Tibial nerve (tissue), 4 donors: ENCODE measurements around the gene BTN1A1. TPM values are rescaled to one million over a fixed set of nuclear protein-coding genes. Genes with fewer than 3 reads are reported as not detected.

ENCODE experiments used
- DNase-seq, 2 donors: peaks; one replicate each; pipeline ENCODE4 v3.0.0-alpha.2; 2019; ENCODE audit warnings: low spot score in 2 of 2
- H3K27ac ChIP-seq, 4 donors: fragments of 200-600 bp; sonication (generic) in 3 of 4; one replicate each; pipeline ENCODE4 v1.5.1; 2017 to 2019; ENCODE audit warnings: mild to moderate bottlenecking in 1 of 4
- H3K27me3 ChIP-seq, 2 donors: fragments of 200-600 bp; sonication (generic) in 1 of 2; one replicate each; pipeline versions ENCODE4 v1.5.1 to v1.6.0; 2017 to 2019
- H3K36me3 ChIP-seq, 3 donors: fragments of 200-600 bp; sonication (generic); one replicate each; pipeline ENCODE4 v1.5.1; 2018 to 2019
- H3K4me1 ChIP-seq, 4 donors: fragments of 200-600 bp; sonication (generic) in 3 of 4; one replicate each; pipeline ENCODE4 v1.5.1; 2017 to 2019
- H3K4me3 ChIP-seq, 4 donors: fragments of 200-600 bp; sonication (generic) in 3 of 4; one replicate each; pipeline ENCODE4 v1.5.1; 2017 to 2019; ENCODE audit warnings: mild to moderate bottlenecking in 1 of 4, moderate library complexity in 1 of 4
- H3K9me3 ChIP-seq, 4 donors: fragments of 200-600 bp; sonication (generic) in 3 of 4; one replicate each; pipeline ENCODE4 v1.5.1; 2017 to 2019
- EP300 ChIP-seq, 2 donors: sonication (generic); formaldehyde crosslinking; IDR thresholded peaks; one replicate each; pipeline ENCODE4 v1.6.1; 2017; ENCODE audit warnings: antibody characterized with exemption in 2 of 2, mild to moderate bottlenecking in 1 of 2
- POLR2A ChIP-seq, 2 donors: fragments of 450-650 bp; IDR thresholded peaks; one replicate each; pipeline ENCODE4 v1.6.1; 2017; ENCODE audit warnings: antibody characterized with exemption in 2 of 2, mild to moderate bottlenecking in 2 of 2, moderate library complexity in 2 of 2
- WGBS, 2 donors: methylation state at CpG; one replicate each; pipeline ENCODE4 v1.1.5; 2018; 5-methylcytosine and 5-hydroxymethylcytosine counted together
- total RNA-seq, 4 donors: library from RNA; depleted of rRNA; stranded (reverse); fragments of >200 nt; gene quantifications; one replicate each; pipeline ENCODE4 v1.1.0, GENCODE V29; 2016
- TF ChIP-seq, protein P1 (sequence below), 5 experiments: fragments of 200-600 bp in 3 of 5; fragments of 450-650 bp in 2 of 5; sonication (generic) in 3 of 5; IDR thresholded peaks; one replicate each; pipeline ENCODE4 v1.5.1; 2016 to 2019; ENCODE audit warnings: antibody characterized with exemption in 5 of 5, mild to moderate bottlenecking in 3 of 5, moderate library complexity in 2 of 5

BTN1A1 gene
- total RNA-seq, 4 donors from 2014 or later, result not detected

DNA sequence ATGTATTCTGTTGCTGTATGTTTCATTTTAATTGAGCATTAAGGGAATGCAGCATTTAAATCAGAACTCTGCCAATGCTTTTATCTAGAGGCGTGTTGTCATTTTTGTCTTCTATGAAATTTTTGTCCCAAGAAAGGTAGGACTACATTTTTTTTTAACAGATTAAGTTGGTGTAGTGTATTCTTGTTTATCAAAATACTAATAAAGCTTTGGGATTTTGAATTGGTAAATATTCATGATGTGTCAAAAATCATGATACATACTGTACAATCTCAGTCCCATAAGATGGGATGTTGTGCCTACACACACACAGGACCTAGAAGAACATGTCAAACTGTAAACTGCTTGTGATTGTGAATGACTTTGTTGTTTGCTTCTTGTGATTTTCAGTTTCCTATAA lies 26.8 kb downstream of the BTN1A1 start:
- Histone ChIP-seq H3K4me1 (peaks cover 0 to 9% (median under 1%) of the 10 kb centered on the region in 4 donors), H3K4me3 (no peak overlapping the region), H3K9me3 (no peaks in the 10 kb centered on the region), H3K36me3 (no peaks in the 10 kb centered on the region), H3K27ac (no peak overlapping the region), H3K27me3 (no peaks in the 10 kb centered on the region)
- WGBS, 2 donors, result 95 to 96% methylated on average over 1 of the region's 1 CpG
- TF ChIP-seq POLR2A (IDR thresholded peaks at IDR 0.05) (no peak), EP300 (IDR thresholded peaks at IDR 0.05) (no peak)
- TF ChIP-seq, protein P1, sequence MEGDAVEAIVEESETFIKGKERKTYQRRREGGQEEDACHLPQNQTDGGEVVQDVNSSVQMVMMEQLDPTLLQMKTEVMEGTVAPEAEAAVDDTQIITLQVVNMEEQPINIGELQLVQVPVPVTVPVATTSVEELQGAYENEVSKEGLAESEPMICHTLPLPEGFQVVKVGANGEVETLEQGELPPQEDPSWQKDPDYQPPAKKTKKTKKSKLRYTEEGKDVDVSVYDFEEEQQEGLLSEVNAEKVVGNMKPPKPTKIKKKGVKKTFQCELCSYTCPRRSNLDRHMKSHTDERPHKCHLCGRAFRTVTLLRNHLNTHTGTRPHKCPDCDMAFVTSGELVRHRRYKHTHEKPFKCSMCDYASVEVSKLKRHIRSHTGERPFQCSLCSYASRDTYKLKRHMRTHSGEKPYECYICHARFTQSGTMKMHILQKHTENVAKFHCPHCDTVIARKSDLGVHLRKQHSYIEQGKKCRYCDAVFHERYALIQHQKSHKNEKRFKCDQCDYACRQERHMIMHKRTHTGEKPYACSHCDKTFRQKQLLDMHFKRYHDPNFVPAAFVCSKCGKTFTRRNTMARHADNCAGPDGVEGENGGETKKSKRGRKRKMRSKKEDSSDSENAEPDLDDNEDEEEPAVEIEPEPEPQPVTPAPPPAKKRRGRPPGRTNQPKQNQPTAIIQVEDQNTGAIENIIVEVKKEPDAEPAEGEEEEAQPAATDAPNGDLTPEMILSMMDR (IDR thresholded peaks at IDR 0.05), result no peak
- no peak for DNase-seq

DNA sequence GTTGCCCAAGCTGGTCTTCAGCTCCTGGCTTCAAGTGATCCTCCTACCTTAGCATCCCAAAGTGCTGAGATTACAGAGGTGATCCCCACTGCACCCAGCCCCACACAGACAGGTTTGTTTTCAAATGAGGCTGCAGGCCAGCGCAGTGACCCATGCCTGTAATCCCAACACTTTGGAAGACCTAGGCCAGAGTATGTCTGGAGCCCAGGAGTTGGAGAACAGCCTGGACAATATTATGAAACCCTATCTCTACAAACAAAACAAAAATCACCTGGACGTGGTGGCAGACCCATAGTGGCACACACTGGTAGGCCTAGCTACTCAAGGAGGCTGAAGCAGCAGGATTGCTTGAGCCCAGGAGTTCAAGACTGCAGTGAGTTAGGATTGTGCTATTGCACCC lies 30.1 kb downstream of the BTN1A1 start:
- H3K4me1 ChIP-seq, result peaks cover 0 to 17% (median 2%) of the 10 kb centered on the region in 4 donors
- TF ChIP-seq, protein P1 (IDR thresholded peaks at IDR 0.05), result no peak
- TF ChIP-seq EP300 (IDR thresholded peaks at IDR 0.05) (no peak), POLR2A (IDR thresholded peaks at IDR 0.05) (no peak)
- H3K4me3 ChIP-seq, result no peak overlapping the region
- DNase-seq, result no peak
- H3K27ac ChIP-seq, result no peak overlapping the region
- 97 to 100% methylated on average over 2 of the region's 2 CpGs for WGBS, 2 donors
- no peaks in the 10 kb centered on the region for H3K9me3 ChIP-seq
- no peaks in the 10 kb centered on the region for H3K27me3 ChIP-seq
- no peaks in the 10 kb centered on the region for H3K36me3 ChIP-seq

DNA sequence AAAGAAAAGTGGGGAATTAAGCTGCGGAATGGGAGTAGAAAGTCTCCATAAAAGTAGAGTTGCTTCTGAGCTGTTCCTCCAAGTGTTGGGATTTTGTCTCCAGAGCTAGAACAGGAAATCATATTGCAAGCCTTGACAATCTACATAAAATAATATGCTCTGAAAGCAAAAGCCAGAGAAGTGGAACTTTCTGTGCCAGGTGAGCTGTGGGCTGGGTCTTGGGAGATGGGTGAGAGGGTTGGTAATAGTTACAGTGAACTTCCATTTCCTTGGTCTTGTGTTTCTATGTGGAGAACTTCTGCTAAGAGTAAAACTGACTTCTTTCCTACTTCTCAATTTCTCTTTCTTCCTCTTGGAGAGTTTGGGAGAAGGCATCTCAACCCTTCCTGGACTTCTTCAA lies 31.8 kb downstream of the BTN1A1 start:
- peak overlapping the region in 3 of 4 donors; percentile 72 to 89 (median 83) for H3K27ac ChIP-seq
- 88 to 96% methylated on average over 1 of the region's 1 CpG for WGBS, 2 donors
- no peak overlapping the region for H3K4me3 ChIP-seq
- no peaks in the 10 kb centered on the region for H3K36me3 ChIP-seq
- H3K9me3 ChIP-seq, result no peaks in the 10 kb centered on the region
- DNase-seq, result no peak
- TF ChIP-seq, protein P1 (IDR thresholded peaks at IDR 0.05), result no peak
- no peak for TF ChIP-seq EP300 (IDR thresholded peaks at IDR 0.05)
- TF ChIP-seq POLR2A (IDR thresholded peaks at IDR 0.05), result no peak
- H3K4me1 ChIP-seq, result peaks cover 0 to 32% (median 9%) of the 10 kb centered on the region in 4 donors
- no peaks in the 10 kb centered on the region for H3K27me3 ChIP-seq

DNA sequence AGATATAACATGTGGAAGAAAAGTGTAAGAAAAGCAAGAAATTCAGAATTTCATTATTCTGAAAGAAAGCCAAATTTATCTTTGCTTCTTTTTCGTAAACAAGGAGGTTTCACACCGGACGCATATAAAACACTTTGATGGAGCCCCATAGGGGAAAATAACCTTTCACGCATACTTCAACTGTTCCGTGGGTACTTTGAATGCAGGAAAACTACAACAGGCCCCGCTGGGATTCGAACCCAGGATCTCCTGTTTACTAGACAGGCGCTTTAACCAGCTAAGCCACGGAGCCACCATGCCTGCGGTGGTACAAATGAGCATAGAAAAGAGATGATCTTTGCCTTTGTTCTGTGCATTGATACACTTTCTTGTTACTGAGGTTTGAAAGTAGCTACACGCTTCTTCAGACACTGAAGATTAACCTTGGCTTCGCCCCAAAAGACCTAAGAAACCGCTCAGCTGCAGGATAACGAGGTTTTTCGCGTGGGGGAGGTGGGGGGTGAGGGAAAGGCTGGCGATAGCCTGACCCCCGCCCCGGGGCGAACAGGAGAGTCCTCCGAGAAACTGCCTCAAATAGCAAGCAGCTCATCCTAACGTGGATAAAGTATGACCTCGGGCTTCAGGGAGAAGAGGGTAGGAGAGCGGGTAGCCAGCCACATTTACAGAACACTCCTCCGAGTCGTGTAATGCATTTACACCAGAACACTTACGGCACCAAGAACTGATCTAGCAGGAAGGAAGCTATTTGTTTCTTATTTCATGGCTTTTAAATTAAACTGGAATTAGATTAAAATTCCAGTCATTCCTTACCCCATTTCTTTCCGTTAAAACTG lies 32.8 kb downstream of the BTN1A1 start:
- H3K27ac ChIP-seq, result peak overlapping the region; percentile 63 to 89 (median 78)
- DNase-seq, result peak; percentile 92 to 98
- H3K4me1 ChIP-seq, result peaks cover 0 to 33% (median 11%) of the 10 kb centered on the region in 4 donors
- no peaks in the 10 kb centered on the region for H3K27me3 ChIP-seq
- no peaks in the 10 kb centered on the region for H3K36me3 ChIP-seq
- no peaks in the 10 kb centered on the region for H3K9me3 ChIP-seq
- WGBS, 2 donors, result 1% methylated on average over 28 of the region's 28 CpGs
- TF ChIP-seq POLR2A (IDR thresholded peaks at IDR 0.05) (no peak), EP300 (IDR thresholded peaks at IDR 0.05) (peak in 1 of 2 donors; percentile 68)
- TF ChIP-seq, protein P1 (IDR thresholded peaks at IDR 0.05), result no peak
- H3K4me3 ChIP-seq, result peak overlapping the region; percentile 44 to 71 (median 65)

DNA sequence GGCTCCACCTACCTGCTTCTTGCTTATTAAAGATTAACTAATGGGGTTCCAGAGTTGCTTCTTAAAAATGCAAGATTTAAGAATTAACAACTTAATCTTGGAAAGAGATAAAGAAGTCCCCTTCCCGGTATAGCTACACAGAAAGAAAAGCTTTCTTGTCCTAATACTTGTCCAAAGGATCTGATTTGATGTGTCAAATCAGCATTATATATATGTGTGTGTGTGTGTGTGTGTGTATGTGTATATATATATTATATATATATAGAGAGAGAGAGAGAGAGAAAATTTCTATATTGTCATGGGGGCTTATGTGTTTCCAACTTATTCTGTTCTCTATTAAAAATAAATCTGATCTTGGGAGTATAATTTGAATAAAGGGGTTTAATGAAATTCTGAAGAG lies 33.4 kb downstream of the BTN1A1 start:
- 0 to 5% methylated on average over 1 of the region's 1 CpG for WGBS, 2 donors
- no peaks in the 10 kb centered on the region for H3K9me3 ChIP-seq

More for the DNA sequence above, 33.4 kb downstream of the BTN1A1 start:
- Histone ChIP-seq H3K4me3 (peak overlapping the region; percentile 44 to 71 (median 65)), H3K27ac (peak overlapping the region in 3 of 4 donors; percentile 72 to 89 (median 83)), H3K27me3 (no peaks in the 10 kb centered on the region), H3K4me1 (peaks cover 0 to 33% (median 11%) of the 10 kb centered on the region in 4 donors), H3K36me3 (no peaks in the 10 kb centered on the region)
- DNase-seq, result no peak
- TF ChIP-seq POLR2A (IDR thresholded peaks at IDR 0.05), result no peak
- TF ChIP-seq, protein P1 (IDR thresholded peaks at IDR 0.05), result no peak
- TF ChIP-seq EP300 (IDR thresholded peaks at IDR 0.05), result no peak
